ENCODE results near the gene DENND6A.
"Not testable (repeated sequence)": the region's sequence is repeated elsewhere in the genome, so short reads cannot be mapped to it uniquely, and the experiment has no call there.

The DENND6A gene

GRCh38 chr3:57624801-57625200, 68.1 kb downstream of the DENND6A start:
- no peak for DNase-seq

- DNase-seq = no peak
Measured at GRCh38 chr3:57622362-57622761, 70.5 kb downstream of the DENND6A start.

GRCh38 chr3:57617739-57618138, 75.1 kb downstream of the DENND6A start:
- no peak for DNase-seq

GRCh38 chr3:57616233-57616632, 76.6 kb downstream of the DENND6A start:
- DNase-seq = no peak

GRCh38 chr3:57611870-57612269, 81.0 kb downstream of the DENND6A start:
- DNase-seq = not testable (repeated sequence)

GRCh38 chr3:57605683-57606082, 87.2 kb downstream of the DENND6A start:
- DNase-seq = no peak

GRCh38 chr3:57604971-57605370, 87.9 kb downstream of the DENND6A start:
- DNase-seq = no peak

- DNase-seq = no peak
Measured at GRCh38 chr3:57600195-57600594, 92.7 kb downstream of the DENND6A start.

GRCh38 chr3:57598765-57599360, 94.0 kb downstream of the DENND6A start:
- DNase-seq = no peak

- peak; percentile 99 for DNase-seq
Measured at GRCh38 chr3:57597127-57597923, 95.6 kb downstream of the DENND6A start, which contains the start of gene ARF4. Gene ARF4, minus strand, starts transcription at chr3:57597344. Its CDS starts 204 bp downstream, at chr3:57597140.

GRCh38 chr3:57596495-57597126, 96.3 kb downstream of the DENND6A start:
- DNase-seq = peak; percentile 76

- DNase-seq = no peak
Measured at GRCh38 chr3:57594576-57594975, 98.3 kb downstream of the DENND6A start.

GRCh38 chr3:57594144-57594543, 98.7 kb downstream of the DENND6A start:
- no peak for DNase-seq

GRCh38 chr3:57592306-57592705, 100.6 kb downstream of the DENND6A start:
- no peak for DNase-seq

- DNase-seq = no peak
Measured at GRCh38 chr3:57587905-57588304, 105.0 kb downstream of the DENND6A start.

- peak; percentile 23 for DNase-seq
Measured at GRCh38 chr3:57586778-57587177, 106.1 kb downstream of the DENND6A start.

- no peak for DNase-seq
Measured at GRCh38 chr3:57583544-57583943, 109.3 kb downstream of the DENND6A start.

- no peak for DNase-seq
Measured at GRCh38 chr3:57582474-57583168, 110.3 kb downstream of the DENND6A start.

- no peak for DNase-seq
Measured at GRCh38 chr3:57577801-57578200, 115.1 kb downstream of the DENND6A start.

GRCh38 chr3:57575966-57576626, 116.8 kb downstream of the DENND6A start:
- no peak for DNase-seq

All from activated CD4-positive, alpha-beta T cell treated with anti-CD3 and anti-CD28 coated beads, Interleukin-2, Interleukin-6, amounts not matched to agents 100 ng/mL and 50 ng/mL, durations not matched to agents 16 hours and 8 hours (primary cell).